ENCODE measurements around the gene GTF2B.
"Not testable (repeated sequence)": the region's sequence is repeated elsewhere in the genome, so short reads cannot be mapped to it uniquely, and the experiment has no call there.

GTF2B gene

DNA sequence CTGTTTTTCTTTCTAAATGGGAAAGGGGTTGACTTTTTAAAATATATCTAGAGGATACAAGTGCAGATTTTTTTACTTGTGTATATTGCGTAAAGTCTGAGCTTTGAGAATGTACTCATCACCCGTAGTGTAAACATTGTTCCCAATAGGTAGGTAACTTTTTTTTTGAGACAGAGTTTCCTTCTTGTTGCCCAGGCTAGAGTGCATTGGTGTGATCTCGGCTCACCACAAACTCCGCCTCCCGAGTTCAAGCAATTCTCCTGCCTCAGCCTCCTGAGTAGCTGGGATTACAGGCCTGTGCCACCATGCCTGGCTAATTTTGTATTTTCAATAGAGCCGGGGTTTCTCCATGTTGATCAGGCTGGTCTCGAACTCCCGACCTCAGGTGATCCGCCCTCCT is 20.4 kb upstream of the GTF2B start:
- not testable (repeated sequence) for H3K36me3 ChIP-seq (ENCODE audit: control insufficient read depth, low read depth, low read length); H3K9ac ChIP-seq (ENCODE audit: low read length); H3K27ac ChIP-seq (ENCODE audit: low read length); H3K4me3 ChIP-seq (ENCODE audit: low read length); H3K27me3 ChIP-seq (ENCODE audit: control insufficient read depth, insufficient read depth, low read length); H3K4me1 ChIP-seq (ENCODE audit: control insufficient read depth, low read depth, low read length); H3K9me3 ChIP-seq (ENCODE audit: control insufficient read depth, low read depth, low read length)

DNA sequence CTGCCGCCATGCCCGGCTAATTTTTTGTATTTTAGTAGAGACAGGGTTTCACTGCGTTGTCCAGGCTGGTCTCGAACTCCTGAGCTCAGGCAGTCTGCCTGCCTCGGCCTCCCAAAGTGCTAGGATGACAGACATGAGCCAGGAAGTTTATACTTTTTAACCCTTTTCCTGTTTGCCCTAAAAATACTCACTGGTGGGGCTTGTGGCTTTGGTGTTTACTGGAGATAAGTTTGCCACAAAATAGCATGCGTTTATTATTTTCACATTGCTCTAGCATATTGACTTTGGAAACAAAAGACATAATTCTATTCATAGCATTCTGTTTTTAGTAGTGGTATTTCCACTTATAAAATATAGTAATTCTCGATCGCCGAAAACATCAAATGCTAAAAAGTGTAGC is 19.8 kb upstream of the GTF2B start:
- Histone ChIP-seq H3K36me3 (ENCODE audit: control insufficient read depth, low read depth, low read length) (no peaks in the 10 kb centered on the region), H3K27ac (ENCODE audit: low read length) (no peak overlapping the region), H3K4me3 (ENCODE audit: low read length) (no peak overlapping the region), H3K27me3 (ENCODE audit: control insufficient read depth, insufficient read depth, low read length) (no peaks in the 10 kb centered on the region), H3K9me3 (ENCODE audit: control insufficient read depth, low read depth, low read length) (peaks cover under 1% of the 10 kb centered on the region), H3K9ac (ENCODE audit: low read length) (no peak overlapping the region), H3K4me1 (ENCODE audit: control insufficient read depth, low read depth, low read length) (no peaks in the 10 kb centered on the region)

DNA sequence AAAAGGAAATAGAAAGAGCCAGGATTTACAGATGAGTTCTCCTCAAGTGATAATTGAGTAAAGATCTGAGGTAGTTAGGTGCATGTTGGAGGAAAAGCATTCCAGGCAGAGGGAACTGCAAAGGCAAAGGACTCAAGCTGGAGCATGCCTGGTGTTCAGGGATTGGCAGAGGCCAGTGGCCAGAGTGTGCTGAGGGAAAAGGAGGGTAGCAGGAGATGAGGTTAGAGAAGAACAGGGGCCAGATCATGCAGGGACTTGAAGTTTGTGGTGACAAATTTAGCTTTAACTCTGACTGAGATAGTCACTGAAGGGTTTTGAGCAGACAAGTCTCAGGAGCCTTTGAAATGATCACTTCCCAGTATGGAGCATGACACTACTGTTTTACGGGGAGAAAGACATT is 19.0 kb upstream of the GTF2B start:
- Histone ChIP-seq H3K36me3 (ENCODE audit: control insufficient read depth, low read depth, low read length) (no peaks in the 10 kb centered on the region), H3K4me1 (ENCODE audit: control insufficient read depth, low read depth, low read length) (no peaks in the 10 kb centered on the region), H3K9me3 (ENCODE audit: control insufficient read depth, low read depth, low read length) (no peaks in the 10 kb centered on the region), H3K4me3 (ENCODE audit: low read length) (no peak overlapping the region), H3K9ac (ENCODE audit: low read length) (no peak overlapping the region), H3K27ac (ENCODE audit: low read length) (no peak overlapping the region), H3K27me3 (ENCODE audit: control insufficient read depth, insufficient read depth, low read length) (no peaks in the 10 kb centered on the region)

DNA sequence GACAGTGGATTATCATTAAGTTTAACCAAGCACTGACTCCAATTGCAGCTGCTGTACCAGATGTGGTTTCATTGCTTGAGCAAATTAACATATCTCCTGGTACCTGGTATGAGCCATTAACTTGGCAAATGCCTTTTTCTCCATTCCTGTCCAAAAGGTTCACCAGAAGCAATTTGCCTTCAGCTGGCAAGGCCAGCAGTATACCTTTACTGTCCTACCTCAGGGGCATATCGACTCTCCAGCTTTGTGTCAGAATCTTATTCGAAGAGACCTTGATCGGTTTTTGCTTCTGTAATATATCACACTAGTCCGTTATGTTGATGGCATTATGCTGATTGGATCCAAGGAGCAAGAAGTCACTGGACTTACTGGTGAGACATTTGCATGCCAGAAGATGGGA is 9.5 kb upstream of the GTF2B start:
- Histone ChIP-seq H3K9ac (ENCODE audit: low read length) (no peak overlapping the region), H3K27ac (ENCODE audit: low read length) (no peak overlapping the region), H3K36me3 (ENCODE audit: control insufficient read depth, low read depth, low read length) (no peaks in the 10 kb centered on the region), H3K4me1 (ENCODE audit: control insufficient read depth, low read depth, low read length) (no peaks in the 10 kb centered on the region), H3K4me3 (ENCODE audit: low read length) (no peak overlapping the region), H3K27me3 (ENCODE audit: control insufficient read depth, insufficient read depth, low read length) (no peaks in the 10 kb centered on the region), H3K9me3 (ENCODE audit: control insufficient read depth, low read depth, low read length) (no peaks in the 10 kb centered on the region)

DNA sequence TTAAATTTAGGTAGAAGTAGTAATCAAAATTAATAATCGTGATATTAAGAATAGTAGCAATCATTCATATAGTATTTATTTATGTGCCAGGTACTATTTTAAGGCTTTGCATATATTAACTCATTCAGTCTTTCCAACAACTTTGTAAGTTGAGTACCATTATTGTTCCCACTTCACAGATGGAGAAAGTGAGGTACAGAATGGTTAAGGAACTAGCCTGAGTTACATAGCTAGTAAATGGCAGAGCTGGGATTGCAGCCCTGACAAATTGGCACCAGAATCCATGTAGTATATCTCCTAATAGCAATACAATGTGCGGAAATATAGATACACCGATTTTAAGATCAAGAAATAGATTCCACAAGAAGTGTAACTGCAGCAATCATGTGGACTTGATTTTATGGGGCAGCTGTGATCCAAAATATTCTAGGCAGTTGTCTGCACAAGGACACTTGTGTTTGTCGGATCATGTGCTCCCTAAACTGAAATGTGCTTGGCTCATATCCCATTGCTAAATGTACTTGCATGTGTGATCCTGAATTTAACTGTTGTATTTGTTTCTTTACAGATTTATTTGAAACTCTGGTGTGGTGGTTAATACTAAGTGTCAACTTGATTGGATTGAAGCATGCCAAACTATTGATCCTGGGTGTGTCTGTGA is 5.8 kb upstream of the GTF2B start:
- Histone ChIP-seq H3K27ac (ENCODE audit: low read length) (no peak overlapping the region), H3K27me3 (ENCODE audit: control insufficient read depth, insufficient read depth, low read length) (no peaks in the 10 kb centered on the region), H3K4me1 (ENCODE audit: control insufficient read depth, low read depth, low read length) (no peaks in the 10 kb centered on the region), H3K36me3 (ENCODE audit: control insufficient read depth, low read depth, low read length) (no peaks in the 10 kb centered on the region), H3K9me3 (ENCODE audit: control insufficient read depth, low read depth, low read length) (no peaks in the 10 kb centered on the region), H3K9ac (ENCODE audit: low read length) (no peak overlapping the region), H3K4me3 (ENCODE audit: low read length) (no peak overlapping the region)

DNA sequence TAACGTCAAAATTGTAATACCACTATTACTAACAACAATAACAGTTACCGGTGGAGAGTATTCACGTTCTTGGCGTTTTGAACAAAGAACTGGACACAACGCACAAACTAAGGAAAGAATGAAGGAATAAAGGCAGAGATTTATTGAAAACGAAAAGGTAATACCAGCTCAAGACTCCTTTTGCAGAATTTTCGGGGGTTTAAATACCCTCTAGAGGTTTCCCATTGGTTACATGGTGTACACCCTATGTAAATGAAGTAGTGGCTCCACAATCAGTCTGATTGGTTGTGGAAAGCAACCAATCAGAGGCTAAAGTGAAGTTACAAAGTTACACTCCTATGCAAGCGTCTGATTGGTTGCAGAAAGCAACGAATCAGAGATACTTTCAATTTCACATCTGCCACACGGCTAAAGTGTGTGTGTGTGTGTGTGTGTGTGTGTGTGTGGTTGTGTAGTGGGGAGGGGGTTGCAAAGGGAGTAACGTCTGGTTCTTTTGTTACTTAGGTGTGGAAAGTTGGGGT is 1.1 kb upstream of the GTF2B start:
- H3K4me3 ChIP-seq (ENCODE audit: low read length) = peak overlapping the region; percentile 91
- H3K27ac ChIP-seq (ENCODE audit: low read length) = no peak overlapping the region
- H3K27me3 ChIP-seq (ENCODE audit: control insufficient read depth, insufficient read depth, low read length) = no peaks in the 10 kb centered on the region
- peaks cover 7% of the 10 kb centered on the region for H3K4me1 ChIP-seq (ENCODE audit: control insufficient read depth, low read depth, low read length)
- no peaks in the 10 kb centered on the region for H3K9me3 ChIP-seq (ENCODE audit: control insufficient read depth, low read depth, low read length)
- no peaks in the 10 kb centered on the region for H3K36me3 ChIP-seq (ENCODE audit: control insufficient read depth, low read depth, low read length)
- H3K9ac ChIP-seq (ENCODE audit: low read length) = no peak overlapping the region

DNA sequence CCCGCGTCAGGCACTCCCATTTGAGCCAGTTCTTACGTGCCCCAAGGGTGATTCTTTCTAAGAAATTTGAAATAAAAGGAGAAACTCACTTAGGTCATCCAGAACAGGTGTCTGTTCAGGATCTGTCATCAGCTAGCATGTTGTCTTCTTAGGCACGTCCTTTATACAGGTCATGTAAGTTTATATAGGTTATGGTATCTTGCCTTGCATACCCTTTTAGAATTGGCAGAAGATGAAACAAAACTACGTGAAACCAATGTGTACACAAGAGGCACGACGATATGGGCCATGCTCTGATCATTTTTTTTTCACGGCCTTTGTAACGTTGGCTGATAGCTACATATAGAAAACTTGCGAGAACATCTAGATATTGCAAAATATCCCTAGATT is 579 bp upstream of the GTF2B start:
- Histone ChIP-seq H3K4me1 (ENCODE audit: control insufficient read depth, low read depth, low read length) (peaks cover 7% of the 10 kb centered on the region), H3K9ac (ENCODE audit: low read length) (no peak overlapping the region), H3K36me3 (ENCODE audit: control insufficient read depth, low read depth, low read length) (peaks cover 2% of the 10 kb centered on the region), H3K9me3 (ENCODE audit: control insufficient read depth, low read depth, low read length) (no peaks in the 10 kb centered on the region), H3K4me3 (ENCODE audit: low read length) (peak overlapping the region; percentile 91), H3K27ac (ENCODE audit: low read length) (no peak overlapping the region), H3K27me3 (ENCODE audit: control insufficient read depth, insufficient read depth, low read length) (no peaks in the 10 kb centered on the region)

DNA sequence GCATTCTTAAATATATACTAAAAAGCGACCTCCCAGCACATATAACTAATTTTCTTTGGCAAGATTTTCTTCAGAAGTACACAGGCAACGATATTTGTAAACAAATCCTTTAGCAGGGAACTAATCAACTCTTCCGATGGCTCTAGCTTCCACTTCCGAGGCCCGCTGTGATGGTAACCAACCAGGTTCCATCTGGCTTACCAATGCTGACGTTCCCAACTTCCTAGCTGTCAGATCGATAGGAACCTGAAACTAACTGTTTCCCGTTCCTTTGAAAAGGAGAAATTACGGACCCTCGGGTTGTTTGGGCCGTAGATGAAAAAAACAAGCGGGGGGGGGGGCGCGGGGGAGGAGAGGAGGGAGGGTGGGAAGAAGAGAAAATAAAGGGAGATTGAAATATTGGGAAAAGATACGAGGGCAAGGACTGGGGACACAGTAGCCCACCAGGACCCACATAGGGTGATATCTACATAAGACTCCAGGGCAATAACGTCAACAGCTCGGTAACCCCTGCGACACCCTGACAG is 513 bp downstream of the GTF2B start:
- Histone ChIP-seq H3K27me3 (ENCODE audit: control insufficient read depth, insufficient read depth, low read length) (no peaks in the 10 kb centered on the region), H3K9ac (ENCODE audit: low read length) (peak overlapping the region; percentile 66), H3K4me1 (ENCODE audit: control insufficient read depth, low read depth, low read length) (peaks cover 7% of the 10 kb centered on the region), H3K9me3 (ENCODE audit: control insufficient read depth, low read depth, low read length) (no peaks in the 10 kb centered on the region), H3K4me3 (ENCODE audit: low read length) (peak overlapping the region; percentile 91), H3K27ac (ENCODE audit: low read length) (peak overlapping the region; percentile 11), H3K36me3 (ENCODE audit: control insufficient read depth, low read depth, low read length) (peaks cover 8% of the 10 kb centered on the region)

DNA sequence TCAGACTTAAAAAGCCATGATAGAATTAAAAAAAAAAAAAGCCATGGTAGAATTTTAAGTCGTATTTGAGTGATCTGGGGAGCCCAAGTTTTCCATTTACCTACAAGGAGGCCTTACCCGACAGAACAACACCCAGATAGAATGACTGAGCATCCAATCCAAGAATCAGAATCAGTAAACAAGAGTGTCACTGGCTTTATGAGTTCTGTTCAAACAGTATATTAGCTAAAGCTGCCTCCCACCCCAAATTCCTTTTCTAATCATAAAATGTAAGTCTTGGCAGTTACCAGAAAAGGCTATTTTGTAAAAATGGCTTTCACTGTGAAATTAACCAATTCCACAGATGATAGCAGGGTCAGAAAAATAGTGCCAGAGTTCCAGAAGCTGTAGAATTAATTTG is 1.2 kb downstream of the GTF2B start:
- H3K4me1 ChIP-seq (ENCODE audit: control insufficient read depth, low read depth, low read length) = peaks cover 7% of the 10 kb centered on the region
- H3K36me3 ChIP-seq (ENCODE audit: control insufficient read depth, low read depth, low read length) = peaks cover 9% of the 10 kb centered on the region
- no peaks in the 10 kb centered on the region for H3K9me3 ChIP-seq (ENCODE audit: control insufficient read depth, low read depth, low read length)
- no peak overlapping the region for H3K27ac ChIP-seq (ENCODE audit: low read length)
- no peaks in the 10 kb centered on the region for H3K27me3 ChIP-seq (ENCODE audit: control insufficient read depth, insufficient read depth, low read length)
- no peak overlapping the region for H3K9ac ChIP-seq (ENCODE audit: low read length)
- H3K4me3 ChIP-seq (ENCODE audit: low read length) = peak overlapping the region; percentile 91

DNA sequence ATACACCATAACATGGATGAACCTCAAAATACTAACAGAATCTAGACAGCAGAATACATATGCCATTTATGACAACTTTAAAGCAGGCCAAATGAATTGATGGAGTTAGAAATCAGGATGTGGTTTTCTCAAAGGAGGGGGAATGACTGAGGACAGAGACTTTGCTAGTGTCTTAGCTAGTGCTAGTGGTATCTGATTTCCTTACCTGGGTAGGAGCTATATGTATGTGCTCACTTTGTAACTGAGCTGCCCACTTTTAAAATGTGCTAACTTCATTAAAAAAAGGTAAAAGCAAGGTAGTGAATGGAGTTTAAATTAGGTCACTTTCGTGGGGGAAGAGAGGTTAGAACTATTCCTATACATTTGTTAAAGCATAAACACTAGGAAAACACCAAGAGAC is 2.6 kb downstream of the GTF2B start:
- no peaks in the 10 kb centered on the region for H3K27me3 ChIP-seq (ENCODE audit: control insufficient read depth, insufficient read depth, low read length)
- H3K9me3 ChIP-seq (ENCODE audit: control insufficient read depth, low read depth, low read length) = no peaks in the 10 kb centered on the region
- H3K9ac ChIP-seq (ENCODE audit: low read length) = no peak overlapping the region
- H3K4me3 ChIP-seq (ENCODE audit: low read length) = no peak overlapping the region
- H3K4me1 ChIP-seq (ENCODE audit: control insufficient read depth, low read depth, low read length) = peaks cover 7% of the 10 kb centered on the region
- H3K27ac ChIP-seq (ENCODE audit: low read length) = no peak overlapping the region
- H3K36me3 ChIP-seq (ENCODE audit: control insufficient read depth, low read depth, low read length) = peaks cover 13% of the 10 kb centered on the region

DNA sequence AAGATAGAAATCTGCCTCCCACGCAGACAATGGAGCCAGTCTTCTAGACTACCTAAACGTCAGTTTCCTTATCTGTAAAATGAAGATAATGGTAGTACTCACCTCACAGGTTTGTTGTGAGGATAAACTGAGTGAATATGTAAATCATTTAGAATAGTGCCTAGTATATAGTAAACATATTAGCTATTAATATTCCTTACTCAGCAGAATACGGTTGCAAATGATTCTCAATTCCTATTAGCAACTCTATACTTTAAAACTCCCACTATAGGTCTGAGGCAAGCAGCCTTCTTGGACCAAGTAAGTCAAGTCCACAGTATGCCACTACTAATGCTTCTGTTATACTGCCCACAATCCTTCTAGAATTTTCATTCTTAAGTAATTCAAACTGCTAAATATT is 5.4 kb downstream of the GTF2B start:
- Histone ChIP-seq H3K4me1 (ENCODE audit: control insufficient read depth, low read depth, low read length) (peaks cover 7% of the 10 kb centered on the region), H3K27ac (ENCODE audit: low read length) (no peak overlapping the region), H3K27me3 (ENCODE audit: control insufficient read depth, insufficient read depth, low read length) (no peaks in the 10 kb centered on the region), H3K36me3 (ENCODE audit: control insufficient read depth, low read depth, low read length) (peaks cover 17% of the 10 kb centered on the region), H3K9me3 (ENCODE audit: control insufficient read depth, low read depth, low read length) (no peaks in the 10 kb centered on the region), H3K9ac (ENCODE audit: low read length) (no peak overlapping the region), H3K4me3 (ENCODE audit: low read length) (no peak overlapping the region)

DNA sequence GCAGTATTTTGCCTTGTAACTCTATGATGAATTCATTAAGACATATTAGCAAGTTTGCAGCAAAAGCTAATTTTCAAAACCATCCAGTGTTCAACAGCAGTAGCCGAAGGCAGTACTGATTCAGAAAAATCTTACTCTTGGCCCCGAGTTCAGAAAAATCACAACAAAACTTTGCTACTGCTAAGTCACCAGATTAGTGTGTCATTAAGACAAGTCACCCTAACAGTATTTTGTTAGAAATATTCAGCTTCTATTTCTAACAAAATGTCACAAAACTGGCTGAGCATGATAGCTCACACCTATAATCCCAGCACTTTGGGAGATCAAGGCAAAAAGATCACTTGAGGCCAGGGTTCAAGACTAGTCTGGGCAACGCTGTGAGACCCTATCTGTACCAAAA is 8.2 kb downstream of the GTF2B start:
- Histone ChIP-seq H3K9ac (ENCODE audit: low read length) (no peak overlapping the region), H3K4me3 (ENCODE audit: low read length) (no peak overlapping the region), H3K36me3 (ENCODE audit: control insufficient read depth, low read depth, low read length) (peaks cover 17% of the 10 kb centered on the region)

More for the DNA sequence above, 8.2 kb downstream of the GTF2B start:
- no peaks in the 10 kb centered on the region for H3K4me1 ChIP-seq (ENCODE audit: control insufficient read depth, low read depth, low read length)
- H3K27me3 ChIP-seq (ENCODE audit: control insufficient read depth, insufficient read depth, low read length) = no peaks in the 10 kb centered on the region
- no peak overlapping the region for H3K27ac ChIP-seq (ENCODE audit: low read length)
- H3K9me3 ChIP-seq (ENCODE audit: control insufficient read depth, low read depth, low read length) = no peaks in the 10 kb centered on the region
